Hindlimb muscle (tissue), 1 donor: Measurements from ENCODE around the gene BHLHA9. TPM values are rescaled to one million over a fixed set of nuclear protein-coding genes. Genes with fewer than 3 reads are reported as not detected.
"Not testable (repeated sequence)": the region's sequence is repeated elsewhere in the genome, so short reads cannot be mapped to it uniquely, and the experiment has no call there.

Experiments
- DNase-seq: peaks from one replicate; pipeline ENCODE4 v3.0.0-alpha.2; 2013
- polyA plus RNA-seq: library from polyadenylated mRNA; unstranded; fragments of 120-200 nt; gene quantifications from one replicate; pipeline ENCODE4 v1.2.1, GENCODE V29; 2013; ENCODE audit not compliant: insufficient read length

Gene BHLHA9
- not detected for polyA plus RNA-seq

DNA sequence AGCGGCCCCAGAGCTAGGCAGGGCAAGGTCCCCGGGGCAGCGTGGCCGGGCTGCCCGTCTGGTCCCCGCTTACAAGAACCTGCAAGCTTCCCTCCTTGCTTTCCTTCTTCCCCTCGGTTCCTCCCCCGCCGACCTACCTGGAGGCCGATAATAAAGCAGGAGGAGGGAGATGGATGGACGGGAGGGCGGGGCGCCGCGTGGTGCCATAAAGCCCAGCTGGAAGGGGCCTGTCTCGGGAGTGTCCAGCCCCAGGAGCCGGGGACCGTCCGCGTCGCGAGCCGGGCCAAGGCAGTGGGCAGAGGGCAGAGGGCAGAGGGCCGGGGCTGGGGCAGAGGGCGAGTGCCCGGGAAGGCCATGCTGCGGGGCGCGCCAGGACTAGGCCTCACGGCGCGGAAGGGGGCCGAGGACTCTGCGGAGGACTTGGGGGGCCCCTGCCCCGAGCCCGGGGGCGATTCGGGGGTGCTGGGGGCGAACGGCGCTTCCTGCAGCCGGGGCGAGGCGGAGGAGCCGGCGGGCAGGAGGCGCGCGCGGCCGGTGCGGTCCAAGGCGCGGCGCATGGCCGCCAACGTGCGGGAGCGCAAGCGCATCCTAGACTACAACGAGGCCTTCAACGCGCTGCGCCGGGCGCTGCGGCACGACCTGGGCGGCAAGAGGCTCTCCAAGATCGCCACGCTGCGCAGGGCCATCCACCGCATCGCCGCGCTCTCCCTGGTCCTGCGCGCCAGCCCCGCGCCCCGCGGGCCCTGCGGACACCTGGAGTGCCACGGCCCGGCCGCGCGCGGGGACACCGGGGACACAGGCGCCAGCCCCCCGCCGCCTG, at the start of gene BHLHA9:
BHLHA9 (plus strand) TSS at position 235 of the 820 bp plus-strand sequence; CDS start at position 355, 120 bp downstream.
- no peak for DNase-seq

DNA sequence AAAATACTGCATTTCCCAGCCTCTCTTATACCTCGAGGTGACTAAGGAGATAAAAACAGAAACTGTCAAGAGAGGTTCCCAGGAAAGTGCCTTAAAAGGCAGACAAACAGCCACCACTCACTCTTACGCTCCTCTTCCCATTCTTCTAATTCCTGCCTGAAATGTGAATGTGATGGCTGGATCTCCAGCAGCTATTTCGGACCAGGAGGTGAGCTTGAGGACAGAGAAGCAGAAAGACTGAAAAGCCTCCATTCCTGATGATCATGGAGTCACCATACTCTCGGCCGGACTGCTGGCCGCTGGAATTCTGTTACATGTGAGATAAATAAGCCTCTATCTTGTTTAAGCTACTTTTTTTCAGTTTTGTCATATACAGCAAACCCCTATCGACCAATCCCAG, 49.0 kb upstream of the BHLHA9 start:
- no peak for DNase-seq

DNA sequence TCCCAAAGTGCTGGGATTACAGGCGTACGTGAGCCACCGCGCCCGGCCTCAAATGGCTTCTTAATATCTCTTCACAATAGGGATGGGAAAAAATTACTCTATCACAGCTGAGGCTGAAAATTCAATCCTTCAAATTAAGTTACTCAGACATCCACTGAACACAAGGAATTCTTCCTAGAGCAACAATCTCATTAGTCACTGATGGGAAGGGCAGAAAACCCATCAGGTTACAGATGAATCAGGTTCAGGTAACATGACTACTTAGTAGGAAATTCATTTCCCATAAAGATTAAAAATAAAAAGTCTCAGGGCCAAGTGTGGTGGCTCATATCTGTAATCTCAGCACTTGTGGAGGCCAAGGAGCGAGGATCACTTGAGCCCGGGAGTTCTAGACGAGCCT, 47.9 kb upstream of the BHLHA9 start:
- DNase-seq = no peak

DNA sequence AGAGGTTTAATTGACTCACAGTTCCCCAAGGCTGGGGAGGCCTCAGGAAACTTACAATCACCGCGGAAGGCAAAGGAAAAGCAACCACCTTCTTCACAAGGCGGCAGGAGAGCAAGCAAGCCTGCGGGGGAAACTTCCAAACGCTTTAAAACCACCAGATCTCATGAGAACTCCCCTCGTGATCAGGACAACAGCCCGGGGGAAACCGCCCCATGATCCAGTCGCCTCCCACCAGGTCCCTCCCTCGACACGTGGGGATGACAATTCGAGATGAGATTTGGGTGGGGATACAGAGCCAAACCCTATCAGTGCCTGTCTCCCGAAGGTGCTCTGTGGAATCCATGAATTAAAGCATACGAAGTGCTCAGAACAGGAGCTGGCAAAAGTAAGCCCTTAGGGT, 46.6 kb upstream of the BHLHA9 start:
- no peak for DNase-seq

DNA sequence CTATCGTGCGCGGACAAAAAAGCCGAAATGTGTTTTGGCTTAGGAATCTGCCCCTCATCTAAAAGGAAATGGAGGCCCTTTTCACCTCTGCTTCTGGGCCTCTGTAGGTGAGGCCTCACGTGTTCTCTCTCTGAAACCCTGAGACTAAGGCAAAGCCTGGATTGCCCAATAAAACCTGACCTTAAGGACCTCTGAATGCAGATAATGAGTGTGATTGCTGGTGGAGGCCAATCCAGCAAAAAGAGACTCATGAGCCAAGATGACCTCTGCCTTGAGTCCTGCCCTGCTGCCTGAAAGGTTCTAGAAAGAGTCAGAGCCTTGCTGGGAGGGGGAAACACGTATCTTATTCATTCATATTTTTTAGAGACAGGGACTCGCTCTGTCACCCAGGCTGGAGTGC, 45.9 kb upstream of the BHLHA9 start:
- DNase-seq = no peak

DNA sequence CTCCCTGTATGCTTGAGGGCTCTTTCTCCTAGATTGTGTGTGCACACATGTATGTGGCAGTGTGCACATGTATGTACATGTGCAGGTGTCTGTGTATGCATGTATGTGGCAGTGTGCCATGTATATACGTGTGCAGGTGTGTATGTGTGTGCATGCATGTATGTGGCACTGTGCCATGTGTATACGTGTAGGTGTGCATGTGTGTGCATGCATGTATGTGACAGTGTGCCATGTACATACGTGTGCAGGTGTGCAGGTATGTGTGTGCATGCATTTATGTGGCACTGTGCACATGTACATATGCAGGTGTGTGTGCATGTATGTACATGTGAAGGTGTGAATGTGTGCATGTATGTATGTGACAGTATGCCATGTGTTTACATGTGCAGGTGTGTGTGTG, 43.9 kb upstream of the BHLHA9 start:
- DNase-seq = no peak

DNA sequence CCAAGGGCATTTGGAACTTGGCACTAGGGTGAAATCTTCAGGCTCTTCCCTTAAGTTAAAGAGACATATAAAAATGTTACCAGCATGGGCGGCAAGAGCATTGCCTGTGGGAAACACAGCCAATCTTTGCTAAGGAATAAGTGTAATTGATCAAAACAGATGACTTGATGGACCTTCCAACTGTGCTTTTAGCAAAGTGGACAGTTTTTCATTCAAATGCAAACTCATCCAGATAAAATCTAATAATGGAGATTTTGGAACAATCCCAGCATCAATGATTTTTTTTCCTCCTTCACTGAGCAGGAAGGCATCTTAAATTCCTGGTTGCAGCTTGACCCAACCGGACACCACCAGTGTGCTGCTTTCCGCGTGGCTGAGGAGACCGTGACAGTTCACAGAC, 42.9 kb upstream of the BHLHA9 start:
- no peak for DNase-seq

DNA sequence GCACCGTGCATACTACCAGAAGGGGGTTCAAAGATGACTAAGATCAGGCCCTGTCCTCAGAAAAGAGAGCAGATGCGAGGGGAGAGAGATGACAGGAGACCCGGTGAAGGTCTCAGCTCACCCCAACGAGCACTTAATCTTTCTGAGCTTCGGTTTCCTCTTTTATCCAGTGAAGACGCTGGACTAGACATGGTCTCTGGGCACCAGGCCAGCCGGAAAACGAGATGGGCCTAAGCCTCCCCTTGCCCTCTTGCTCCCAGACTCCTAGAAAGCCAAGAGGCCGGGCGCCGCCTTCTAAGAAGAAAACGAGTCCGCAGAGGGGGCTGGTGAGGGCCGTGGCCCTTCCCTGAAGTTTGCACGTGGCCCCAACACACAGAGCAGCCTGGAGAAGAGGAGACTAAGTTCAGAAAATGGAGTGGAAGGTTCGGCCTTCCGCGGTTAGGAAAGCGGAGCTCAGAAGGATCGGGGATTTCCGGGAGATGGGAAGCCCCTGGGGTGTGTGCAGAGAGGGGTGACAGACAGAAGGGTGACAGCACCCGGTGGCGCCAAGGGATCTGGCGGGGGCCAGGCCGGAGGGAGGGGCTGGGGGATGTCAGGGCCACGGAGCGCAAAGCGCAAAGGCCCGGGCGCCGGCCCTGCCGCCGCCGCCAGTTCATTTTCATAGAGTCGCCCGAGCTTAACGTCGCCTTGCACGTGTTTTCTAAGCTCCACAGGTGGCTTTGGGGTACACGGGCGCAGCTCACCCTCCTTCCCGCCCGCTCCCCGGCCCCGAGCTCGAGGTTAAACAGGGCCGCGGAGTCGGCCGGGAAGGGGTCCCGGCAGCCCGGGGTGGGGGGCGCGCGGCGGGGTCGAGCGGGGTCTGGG, 42.1 kb upstream of the BHLHA9 start:
- no peak for DNase-seq

DNA sequence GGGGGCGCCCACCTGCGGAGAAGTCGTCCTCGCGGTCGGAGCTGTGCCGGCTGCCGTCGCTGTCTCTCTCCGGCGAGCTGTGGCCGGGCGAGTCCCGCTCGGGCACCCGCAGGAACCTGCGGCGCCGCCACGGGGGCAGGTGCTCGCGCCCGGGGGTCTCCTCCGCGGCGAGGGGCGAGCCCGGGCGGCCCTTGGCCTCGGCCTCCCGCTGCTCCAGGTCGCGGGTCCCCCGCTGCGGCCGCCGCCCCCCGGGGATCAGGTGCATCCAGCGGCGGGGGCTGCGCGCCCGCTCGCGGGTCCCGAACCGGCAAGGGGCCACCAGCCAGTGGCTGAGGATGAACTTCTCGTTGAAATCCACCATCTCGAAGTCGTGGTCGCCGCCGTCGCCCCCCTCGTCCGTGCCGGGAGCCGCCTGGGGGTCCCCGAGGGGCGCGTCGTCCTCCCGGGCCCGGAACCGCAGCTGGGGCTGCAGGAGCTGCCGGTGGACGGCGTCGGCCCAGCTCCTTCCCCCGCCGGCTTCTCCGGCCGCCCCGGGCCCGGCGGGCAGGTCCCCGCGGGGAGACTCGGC, 41.4 kb upstream of the BHLHA9 start:
- no peak for DNase-seq

DNA sequence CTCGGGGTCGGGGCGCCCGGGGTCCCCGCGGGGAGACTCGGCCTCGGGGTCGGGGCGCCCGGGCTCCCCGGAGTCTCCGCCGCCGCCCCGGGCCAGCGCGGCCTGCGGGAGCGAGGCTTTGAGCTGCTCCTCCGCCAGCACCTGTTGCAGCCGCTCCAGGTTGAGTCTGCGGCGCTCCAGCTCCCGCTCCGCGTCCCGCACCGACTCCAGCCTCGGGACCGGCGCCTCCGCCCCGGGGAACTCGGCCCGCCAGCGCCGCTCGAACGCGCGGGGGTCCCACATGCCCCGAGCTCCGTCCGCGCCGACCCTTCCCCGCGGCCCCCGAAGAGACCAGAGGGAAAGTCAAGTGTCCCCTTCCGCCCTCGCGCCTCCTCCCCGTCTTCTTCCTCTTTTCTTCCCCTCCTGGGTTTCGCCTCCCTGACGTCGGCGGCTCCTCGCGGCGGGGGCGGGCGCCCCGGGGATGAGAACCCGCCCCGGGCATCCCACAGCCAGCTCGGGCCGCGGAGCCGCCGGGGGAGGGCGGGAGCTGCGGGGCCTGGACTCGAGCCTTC, 40.8 kb upstream of the BHLHA9 start:
- peak; percentile 71 for DNase-seq

DNA sequence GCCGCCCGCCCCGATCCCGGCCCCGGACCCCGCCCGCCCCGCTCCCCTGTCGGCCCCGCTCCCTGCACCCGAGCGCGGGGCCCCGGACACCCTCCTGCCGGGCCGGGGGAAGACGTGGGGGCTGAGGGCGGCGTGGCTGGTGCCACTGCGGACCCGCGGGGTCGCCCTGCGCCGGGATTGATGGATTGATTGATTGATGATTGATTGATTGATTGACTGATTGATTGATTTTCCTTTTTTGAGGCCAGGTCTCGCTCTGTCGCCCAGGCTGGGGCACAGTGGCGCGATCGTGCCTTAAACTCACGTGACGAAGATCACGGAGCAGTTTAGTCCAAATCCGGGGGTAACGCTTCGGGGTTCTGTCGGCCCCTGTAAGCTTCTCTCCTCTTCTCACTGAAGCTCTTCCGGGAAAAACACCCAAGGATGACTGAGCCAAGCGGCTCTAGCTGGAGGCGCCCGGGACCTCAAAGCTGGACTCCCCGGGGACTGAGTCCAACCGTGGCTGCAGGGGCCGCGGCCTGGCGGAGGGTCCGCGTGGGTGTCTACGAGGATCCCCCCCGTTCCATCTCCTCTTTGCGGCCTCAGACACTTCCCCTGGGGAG, 40.2 kb upstream of the BHLHA9 start:
- no peak for DNase-seq

DNA sequence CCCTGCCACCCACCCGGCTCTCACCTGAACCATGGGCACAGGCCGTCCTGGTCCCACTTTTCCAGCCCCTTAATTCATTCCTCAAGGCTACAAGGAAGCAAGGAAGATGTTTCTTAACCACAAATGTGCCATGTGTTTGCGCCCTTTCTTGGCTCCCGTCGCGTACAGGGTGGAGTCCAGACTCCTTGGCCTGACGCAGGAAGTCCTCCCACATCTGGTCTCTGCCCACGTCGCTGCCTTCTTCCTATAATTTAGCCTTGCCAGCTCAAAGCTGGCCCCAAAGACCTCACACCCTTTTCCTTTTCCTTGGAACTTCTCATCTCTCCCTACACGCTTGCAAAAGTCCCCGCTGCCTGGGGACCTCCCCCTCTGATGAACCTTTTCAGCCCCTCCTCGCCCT, 38.8 kb upstream of the BHLHA9 start:
- DNase-seq = no peak

DNA sequence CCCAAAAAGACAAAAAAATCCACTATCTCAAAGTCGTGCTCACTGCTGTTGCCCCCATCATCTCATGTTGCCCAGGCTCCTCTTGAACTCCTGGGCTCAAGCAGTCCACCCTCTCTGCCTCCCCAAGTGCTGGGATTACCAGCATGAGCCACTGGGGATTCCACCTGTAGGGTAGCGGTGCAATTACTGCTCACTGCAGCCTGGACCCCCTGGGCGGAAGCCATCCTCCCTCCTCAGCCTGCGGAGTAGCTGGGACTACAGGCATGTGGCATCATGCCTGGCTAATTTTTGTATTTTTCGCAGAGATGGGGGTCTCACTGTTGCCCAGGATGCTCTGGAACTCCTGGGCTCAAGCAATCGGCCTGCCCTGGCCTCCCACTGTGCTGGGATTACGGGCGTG, 37.9 kb upstream of the BHLHA9 start:
- no peak for DNase-seq

DNA sequence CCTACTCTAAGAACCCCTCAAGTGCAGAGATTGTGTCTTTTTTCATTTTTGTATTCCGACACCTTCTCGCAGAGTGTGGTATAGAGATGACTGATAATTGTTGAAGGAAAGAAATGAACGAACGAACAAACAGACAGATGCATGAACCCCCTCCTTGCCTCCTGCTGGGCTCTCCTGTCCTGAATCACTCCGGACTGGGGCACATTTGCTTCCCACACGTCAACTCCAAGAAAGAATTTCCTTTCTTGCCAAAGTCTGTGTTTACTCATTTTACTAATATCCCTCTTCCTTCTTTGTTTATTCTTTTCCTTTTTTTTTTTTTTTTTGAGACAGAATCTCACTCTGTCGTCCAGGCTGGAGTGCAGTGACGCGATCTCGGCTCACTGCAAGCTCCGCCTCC, 37.5 kb upstream of the BHLHA9 start:
- DNase-seq = no peak

DNA sequence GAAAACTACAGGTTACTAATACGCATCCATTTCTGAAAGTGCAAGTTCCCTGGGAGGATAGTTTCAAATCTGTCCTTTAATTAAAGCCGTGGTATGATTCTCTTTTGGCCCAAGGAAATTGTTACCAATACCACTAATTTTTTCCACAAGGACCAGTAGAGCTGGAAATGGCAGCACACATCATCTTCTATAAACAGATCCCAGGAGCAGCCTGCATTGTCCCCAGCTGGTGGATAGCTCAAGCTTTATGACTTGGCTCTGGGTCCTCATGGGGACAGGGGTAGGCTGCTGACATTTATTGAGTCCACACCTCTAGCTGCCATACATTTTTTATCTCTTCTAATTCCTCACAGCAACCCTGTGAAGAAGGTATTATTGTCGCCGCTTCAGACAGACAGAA, 35.8 kb upstream of the BHLHA9 start:
- DNase-seq = no peak

DNA sequence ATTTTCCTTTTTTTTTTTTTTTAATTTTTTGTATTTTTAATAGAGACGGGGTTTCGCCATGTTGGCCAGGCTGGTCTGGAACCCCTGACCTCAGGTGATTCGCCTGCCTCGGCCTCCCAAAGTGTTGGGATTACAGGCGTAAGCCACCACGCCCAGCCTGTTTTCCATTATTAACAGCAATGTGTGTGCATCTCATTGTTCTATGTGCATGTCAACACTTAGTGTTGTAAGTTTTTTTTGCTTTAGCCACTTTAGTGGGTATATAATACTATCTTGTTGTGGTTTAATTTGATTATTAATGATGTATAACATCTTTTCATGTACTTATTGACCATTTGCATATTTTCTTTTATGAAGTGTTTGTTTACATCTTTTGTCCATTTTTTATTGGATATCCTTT, 32.8 kb upstream of the BHLHA9 start:
- DNase-seq = no peak

DNA sequence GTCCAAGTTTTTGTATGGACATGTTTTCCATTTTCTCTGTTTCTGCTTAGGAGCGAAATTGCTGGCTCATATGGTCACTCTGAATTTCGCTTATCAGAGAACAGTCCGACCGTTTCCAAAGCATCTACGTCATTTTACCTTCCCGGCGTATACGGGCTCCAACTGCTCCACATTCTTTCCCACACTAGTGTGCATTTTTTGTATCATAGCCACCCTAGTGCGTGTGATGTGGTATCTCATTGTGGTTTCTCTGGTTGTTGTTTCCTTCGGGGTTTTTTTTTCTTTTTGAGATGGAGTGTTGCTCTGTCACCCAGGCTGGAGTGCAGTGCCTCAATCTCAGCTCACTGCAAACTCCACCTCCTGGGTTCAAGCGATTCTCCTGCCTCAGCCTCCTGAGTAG, 31.0 kb upstream of the BHLHA9 start:
- DNase-seq = no peak

DNA sequence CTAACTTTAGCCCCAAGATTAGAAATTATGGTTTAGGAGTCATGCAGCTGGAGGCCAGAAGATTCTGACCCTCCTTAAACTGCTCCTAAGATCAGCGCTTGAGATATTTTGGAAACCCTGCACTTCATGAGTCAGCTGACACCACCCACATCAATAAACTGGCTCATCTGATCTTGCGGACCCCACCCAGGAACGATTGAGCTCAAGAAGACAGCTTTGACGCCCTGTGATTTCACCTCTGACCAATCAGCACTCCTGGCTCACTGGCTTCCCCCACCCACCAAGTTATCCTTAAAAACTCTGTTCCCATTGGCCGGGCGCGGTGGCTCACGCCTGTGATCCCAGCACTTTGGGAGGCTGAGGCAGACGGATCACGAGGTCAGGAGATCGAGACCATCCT, 29.8 kb upstream of the BHLHA9 start:
- DNase-seq = not testable (repeated sequence)

DNA sequence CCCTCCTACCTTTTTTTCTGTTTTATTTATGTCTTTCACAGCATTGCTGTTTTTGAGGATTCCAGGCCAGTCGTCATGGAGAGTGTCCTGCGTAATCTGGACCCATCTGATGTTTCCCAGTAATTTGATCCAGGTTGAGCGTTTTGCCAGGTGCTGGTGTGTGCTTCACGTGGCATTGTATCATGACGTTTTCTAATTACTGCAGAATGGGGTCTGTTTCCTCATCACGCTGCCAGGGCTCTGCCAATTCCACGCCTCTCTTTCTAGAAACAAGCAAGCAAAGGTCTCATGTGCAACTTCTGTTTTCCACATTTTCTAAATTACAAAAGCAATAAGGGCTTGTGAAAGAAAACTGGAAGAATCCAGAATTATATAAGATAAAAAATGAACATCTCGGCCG, 28.3 kb upstream of the BHLHA9 start:
- DNase-seq = peak; percentile 90

DNA sequence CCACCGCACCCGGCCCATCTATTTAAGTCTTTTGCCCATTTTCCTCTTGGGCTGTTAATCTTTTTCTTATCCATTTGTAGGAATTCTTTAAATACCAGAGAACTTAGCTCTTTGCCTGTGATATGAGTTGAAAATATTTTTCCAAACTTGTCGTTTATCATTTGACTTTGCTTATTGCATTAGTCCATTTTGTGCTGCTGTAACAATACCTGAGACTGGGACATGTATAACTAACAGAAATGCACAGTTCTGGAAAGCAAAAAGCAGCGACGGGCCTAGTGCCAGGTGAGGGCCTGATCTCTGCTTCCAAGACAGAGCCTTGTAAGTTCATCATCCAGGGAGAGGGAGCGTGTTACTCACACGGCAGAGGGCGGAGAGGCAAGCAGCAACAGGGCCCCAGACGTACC, 25.6 kb upstream of the BHLHA9 start:
- peak; percentile 83 for DNase-seq

DNA sequence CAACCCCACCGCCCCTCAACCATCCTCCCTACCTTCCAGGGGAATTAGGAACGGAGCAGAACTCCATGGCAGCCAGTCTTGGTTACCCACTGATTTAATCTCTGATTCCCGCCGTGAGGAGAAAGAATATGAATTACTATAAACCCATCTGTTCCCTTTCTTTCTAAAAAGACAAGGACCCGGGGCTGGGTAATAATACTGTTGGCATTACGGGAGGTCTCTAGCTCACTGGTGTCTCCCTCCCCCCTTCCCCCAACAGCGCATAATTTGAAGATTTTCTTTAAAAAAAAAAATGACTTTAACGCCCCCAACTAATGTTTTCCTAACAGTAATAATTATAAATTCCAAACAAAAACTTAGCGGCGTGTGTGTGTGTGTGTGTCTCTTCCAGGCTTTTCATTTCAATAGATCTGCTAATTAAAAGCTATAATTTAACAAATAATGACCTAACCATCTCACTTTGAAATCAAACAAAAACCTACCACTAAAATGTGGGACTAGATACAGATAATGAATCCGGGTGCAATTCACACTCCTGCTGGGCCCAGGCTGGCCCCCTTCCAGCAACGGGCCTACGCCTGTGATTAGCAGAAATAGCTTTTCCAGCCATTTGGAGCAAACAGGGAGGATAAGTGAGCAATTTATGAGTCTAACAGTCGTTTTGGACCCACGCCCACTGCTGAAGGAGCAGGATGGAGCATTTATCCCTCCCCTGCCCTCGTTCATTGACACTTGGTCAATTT, 18.2 kb upstream of the BHLHA9 start:
- peak; percentile 76 for DNase-seq

DNA sequence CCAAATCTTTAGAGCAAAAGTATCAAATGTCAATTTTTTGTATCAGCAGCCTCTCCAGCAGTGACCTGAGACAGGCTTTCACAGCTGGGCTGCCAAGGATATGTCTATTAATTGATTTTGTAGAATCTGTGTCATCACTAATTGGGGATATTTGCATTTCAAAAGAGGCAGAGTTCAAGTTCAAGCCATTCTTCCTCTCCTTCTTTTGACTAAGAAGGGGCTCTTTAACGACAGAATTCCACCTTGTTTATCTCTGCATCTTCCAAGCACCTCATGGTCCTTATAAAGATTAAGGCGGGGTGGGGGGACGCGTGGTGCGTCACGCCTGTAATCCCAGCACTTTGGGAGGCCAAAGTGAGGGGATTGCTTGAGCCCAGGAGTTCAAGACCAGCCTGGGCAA, 15.2 kb upstream of the BHLHA9 start:
- DNase-seq = no peak
